Bronchial epithelial cell (primary cell): ENCODE measurements around the gene FARS2. TPM values are rescaled to one million over a fixed set of nuclear protein-coding genes. Genes with fewer than 3 reads are reported as not detected.

Experiments
- DNase-seq: peaks from one replicate; pipeline ENCODE4 v3.0.0-alpha.2; 2010; ENCODE audit warnings: low read depth
- FAIRE-seq: peaks from 2 replicates; lab custom pipeline; 2011; peaks lifted over from hg19 to GRCh38; lab: Jason Lieb, UNC
- H3K27me3 ChIP-seq: 2 replicates; pipeline ENCODE4 v1.5.1; 2011; ENCODE audit warnings: low read length; ENCODE audit not compliant: control insufficient read depth, insufficient read depth
- H3K36me3 ChIP-seq: 2 replicates; pipeline ENCODE4 v1.5.1; 2011; ENCODE audit warnings: low read length; ENCODE audit not compliant: control insufficient read depth, insufficient read depth
- H3K4me3 ChIP-seq: 2 replicates; pipeline ENCODE4 v1.5.1; 2011; ENCODE audit warnings: mild to moderate bottlenecking, low read depth, low read length, control low read depth
- CTCF ChIP-seq: IDR thresholded peaks from 2 replicates; pipeline ENCODE4 v1.5.1; 2011; ENCODE audit warnings: mild to moderate bottlenecking, moderate library complexity, low read length, control low read depth, inconsistent platforms; ENCODE audit not compliant: insufficient read depth, severe bottlenecking
- total RNA-seq: library from RNA; depleted of rRNA; stranded (reverse); fragments of >200 nt; gene quantifications from 2 replicates; pipeline ENCODE4 v1.2.1, GENCODE V29; 2014

Gene FARS2
- 22.4 and 27.4 TPM in 2 replicates for total RNA-seq

- Histone ChIP-seq H3K4me3 (peak within 1 kb of the TSS; percentile 76), H3K36me3 (no peaks in the 10 kb centered on the region), H3K27me3 (no peaks in the 10 kb centered on the region)
- DNase-seq: peak; percentile 59
- TF ChIP-seq CTCF: no peak
- no peak for FAIRE-seq
Observed at GRCh38 chr6:5260661-5261544, at the start of gene FARS2, which contains the start of gene LYRM4. Gene FARS2, plus strand, starts transcription at chr6:5261513. Gene LYRM4, minus strand, starts transcription at chr6:5260950. Its CDS starts 217 bp downstream, at chr6:5260733.

- FAIRE-seq (no peak), DNase-seq (no peak)
- Histone ChIP-seq H3K4me3 (no peak overlapping the region), H3K36me3 (peaks cover 2% of the 10 kb centered on the region), H3K27me3 (no peaks in the 10 kb centered on the region)
- no peak for TF ChIP-seq CTCF
Observed at GRCh38 chr6:5213836-5214235, 47.5 kb upstream of the FARS2 start.

GRCh38 chr6:5214570-5215052 is 46.7 kb upstream of the FARS2 start:
- DNase-seq (peak; percentile 21), FAIRE-seq (no peak)
- Histone ChIP-seq H3K36me3 (peaks cover 2% of the 10 kb centered on the region), H3K4me3 (no peak overlapping the region), H3K27me3 (no peaks in the 10 kb centered on the region)
- peak; percentile 80 for TF ChIP-seq CTCF

GRCh38 chr6:5215159-5215558 is 46.2 kb upstream of the FARS2 start:
- no peak for TF ChIP-seq CTCF

GRCh38 chr6:5215799-5216198 is 45.5 kb upstream of the FARS2 start:
- DNase-seq: no peak
- no peak for FAIRE-seq
- no peak overlapping the region for H3K4me3 ChIP-seq

More at GRCh38 chr6:5215159-5215558, 46.2 kb upstream of the FARS2 start:
- DNase-seq (no peak), FAIRE-seq (no peak)
- Histone ChIP-seq H3K36me3 (peaks cover 2% of the 10 kb centered on the region), H3K27me3 (no peaks in the 10 kb centered on the region), H3K4me3 (no peak overlapping the region)

More at GRCh38 chr6:5215799-5216198, 45.5 kb upstream of the FARS2 start:
- Histone ChIP-seq H3K36me3 (peaks cover 2% of the 10 kb centered on the region), H3K27me3 (no peaks in the 10 kb centered on the region)
- no peak for TF ChIP-seq CTCF
